OCI-LY7 (cell line): ENCODE results near the gene NBEA.

Source experiments
- EZH2phosphoT487 ChIP-seq: fragments of 200-600 bp; sonication (generic); IDR thresholded peaks from 2 replicates; pipeline ENCODE4 v1.6.1; 2018; ENCODE audit warnings: low read depth, borderline replicate concordance, mild to moderate bottlenecking, mixed run types, antibody characterized with exemption, low read length, moderate library complexity, mixed read lengths
- TF ChIP-seq, protein P1 (sequence below): fragments of 200-600 bp; sonication (generic); conservative IDR thresholded peaks from 2 replicates; pipeline ENCODE4 v1.5.1; 2014; ENCODE audit warnings: mild to moderate bottlenecking, antibody characterized with exemption, low read length, moderate library complexity, mixed read lengths

DNA sequence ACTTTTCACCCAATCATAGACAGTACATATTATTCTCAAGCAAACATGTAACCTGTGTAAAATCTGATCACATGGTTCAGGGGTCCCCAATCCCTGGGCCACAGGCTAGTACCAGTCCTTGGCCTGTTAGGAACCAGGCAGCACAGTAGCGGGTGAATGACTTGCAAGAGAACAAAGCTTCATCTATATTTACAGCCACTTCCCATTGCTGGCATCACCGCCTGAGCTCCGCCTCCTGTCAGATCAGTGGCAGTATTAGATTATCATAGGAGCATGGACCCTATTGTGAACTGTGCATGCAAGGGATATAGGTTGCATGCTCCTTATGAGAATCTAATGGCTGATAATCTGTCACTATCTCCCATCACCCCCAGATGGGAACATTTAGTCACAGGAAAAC, 401.3 kb downstream of the NBEA start:
- TF ChIP-seq, protein P1, sequence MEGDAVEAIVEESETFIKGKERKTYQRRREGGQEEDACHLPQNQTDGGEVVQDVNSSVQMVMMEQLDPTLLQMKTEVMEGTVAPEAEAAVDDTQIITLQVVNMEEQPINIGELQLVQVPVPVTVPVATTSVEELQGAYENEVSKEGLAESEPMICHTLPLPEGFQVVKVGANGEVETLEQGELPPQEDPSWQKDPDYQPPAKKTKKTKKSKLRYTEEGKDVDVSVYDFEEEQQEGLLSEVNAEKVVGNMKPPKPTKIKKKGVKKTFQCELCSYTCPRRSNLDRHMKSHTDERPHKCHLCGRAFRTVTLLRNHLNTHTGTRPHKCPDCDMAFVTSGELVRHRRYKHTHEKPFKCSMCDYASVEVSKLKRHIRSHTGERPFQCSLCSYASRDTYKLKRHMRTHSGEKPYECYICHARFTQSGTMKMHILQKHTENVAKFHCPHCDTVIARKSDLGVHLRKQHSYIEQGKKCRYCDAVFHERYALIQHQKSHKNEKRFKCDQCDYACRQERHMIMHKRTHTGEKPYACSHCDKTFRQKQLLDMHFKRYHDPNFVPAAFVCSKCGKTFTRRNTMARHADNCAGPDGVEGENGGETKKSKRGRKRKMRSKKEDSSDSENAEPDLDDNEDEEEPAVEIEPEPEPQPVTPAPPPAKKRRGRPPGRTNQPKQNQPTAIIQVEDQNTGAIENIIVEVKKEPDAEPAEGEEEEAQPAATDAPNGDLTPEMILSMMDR, result no peak
- no peak for TF ChIP-seq EZH2phosphoT487
